CD1c-positive myeloid dendritic cell (primary cell): ENCODE results near the gene UNKL.
"Not testable (repeated sequence)": the region's sequence is repeated elsewhere in the genome, so short reads cannot be mapped to it uniquely, and the experiment has no call there.

Experiments
- DNase-seq: peaks from one replicate; pipeline ENCODE4 v3.0.0-alpha.2; 2016; ENCODE audit errors: extremely low spot score

The UNKL gene

GRCh38 chr16:1446296-1447080, 32.0 kb upstream of the UNKL start:
- no peak for DNase-seq

- DNase-seq = no peak
Measured at GRCh38 chr16:1445518-1446203, 31.2 kb upstream of the UNKL start.

- no peak for DNase-seq
Measured at GRCh38 chr16:1444730-1445517, 30.4 kb upstream of the UNKL start.

GRCh38 chr16:1443980-1444729, 29.7 kb upstream of the UNKL start, which contains the start of gene CCDC154:
Gene CCDC154, minus strand, starts transcription at chr16:1444556. Its CDS starts 234 bp downstream, at chr16:1444322.
- DNase-seq = no peak

GRCh38 chr16:1443403-1443973, 29.0 kb upstream of the UNKL start:
- DNase-seq = no peak

GRCh38 chr16:1442697-1443096, 28.2 kb upstream of the UNKL start:
- no peak for DNase-seq

GRCh38 chr16:1441391-1441829, 26.9 kb upstream of the UNKL start:
- DNase-seq = no peak

GRCh38 chr16:1439699-1440074, 25.2 kb upstream of the UNKL start:
- DNase-seq = not testable (repeated sequence)

GRCh38 chr16:1439058-1439698, 24.7 kb upstream of the UNKL start:
- no peak for DNase-seq

- DNase-seq = no peak
Measured at GRCh38 chr16:1438229-1439057, 23.9 kb upstream of the UNKL start.

- DNase-seq = no peak
Measured at GRCh38 chr16:1437606-1438005, 23.1 kb upstream of the UNKL start.

- no peak for DNase-seq
Measured at GRCh38 chr16:1436731-1437355, 22.3 kb upstream of the UNKL start.

GRCh38 chr16:1435921-1436697, 21.6 kb upstream of the UNKL start:
- DNase-seq = no peak

- no peak for DNase-seq
Measured at GRCh38 chr16:1434644-1435592, 20.4 kb upstream of the UNKL start.

GRCh38 chr16:1433756-1434155, 19.3 kb upstream of the UNKL start:
- no peak for DNase-seq

- no peak for DNase-seq
Measured at GRCh38 chr16:1433263-1433560, 18.7 kb upstream of the UNKL start.

- DNase-seq = peak; percentile 8
Measured at GRCh38 chr16:1432388-1433262, 18.1 kb upstream of the UNKL start.
